ENCODE data around the gene KAT14.
"Not testable (repeated sequence)": the region's sequence is repeated elsewhere in the genome, so short reads cannot be mapped to it uniquely, and the experiment has no call there.

Gene KAT14

GRCh38 chr20:18225632-18226031, 88.0 kb downstream of the KAT14 start:
- DNase-seq, result no peak

GRCh38 chr20:18226741-18227140, 89.1 kb downstream of the KAT14 start:
- not testable (repeated sequence) for DNase-seq

DNA sequence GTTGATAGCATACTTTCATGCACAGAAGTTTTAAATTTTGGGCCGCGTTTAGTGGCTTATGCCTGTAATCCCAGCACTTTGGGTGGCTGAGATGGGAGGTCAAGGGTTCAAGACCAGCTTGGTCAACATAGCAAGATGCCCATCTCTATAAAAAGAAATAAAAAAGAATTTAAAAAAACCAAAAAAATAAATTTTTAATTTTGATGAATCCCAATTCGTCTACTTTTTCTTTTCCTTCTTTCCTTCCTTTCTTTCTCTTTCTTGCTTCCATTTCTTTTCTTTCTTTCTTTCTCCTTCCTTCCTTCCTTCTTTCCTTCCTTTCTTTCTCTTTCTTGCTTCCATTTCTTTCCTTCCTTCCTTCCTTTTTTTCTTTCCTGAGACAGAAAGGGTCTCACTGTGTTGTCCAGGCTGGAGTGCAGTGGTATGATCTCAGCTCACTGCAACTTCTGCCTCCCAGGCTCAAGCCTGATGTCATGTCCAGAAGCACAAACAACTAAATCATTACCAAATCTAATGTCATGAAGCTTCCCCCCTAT, 95.8 kb downstream of the KAT14 start:
- no peak for DNase-seq
